ENCODE measurements around the gene PDZD2.
A peak's percentile ranks its signal among the peaks of the same experiment; 100 is the strongest.
"Not testable (repeated sequence)": the region's sequence is repeated elsewhere in the genome, so short reads cannot be mapped to it uniquely, and the experiment has no call there.

Gene PDZD2

GRCh38 chr5:31638748-31639418 is at the start of gene PDZD2:
Gene PDZD2, plus strand, starts transcription at chr5:31639131.
- DNase-seq = peak; percentile 63

- no peak for DNase-seq
Observed at GRCh38 chr5:31593665-31594064, 45.3 kb upstream of the PDZD2 start.

GRCh38 chr5:31596354-31596753 is 42.6 kb upstream of the PDZD2 start:
- DNase-seq = no peak

GRCh38 chr5:31598640-31599611 is 40.0 kb upstream of the PDZD2 start:
- no peak for DNase-seq

- DNase-seq = not testable (repeated sequence)
Observed at GRCh38 chr5:31602305-31602704, 36.6 kb upstream of the PDZD2 start.

- no peak for DNase-seq
Observed at GRCh38 chr5:31604240-31604639, 34.7 kb upstream of the PDZD2 start.

- no peak for DNase-seq
Observed at GRCh38 chr5:31604644-31605043, 34.3 kb upstream of the PDZD2 start.

- DNase-seq = no peak
Observed at GRCh38 chr5:31605920-31606319, 33.0 kb upstream of the PDZD2 start.

- no peak for DNase-seq
Observed at GRCh38 chr5:31607546-31607945, 31.4 kb upstream of the PDZD2 start.

- DNase-seq = no peak
Observed at GRCh38 chr5:31611002-31611401, 27.9 kb upstream of the PDZD2 start.

GRCh38 chr5:31613651-31614050 is 25.3 kb upstream of the PDZD2 start:
- DNase-seq = no peak

GRCh38 chr5:31614151-31615020 is 24.5 kb upstream of the PDZD2 start:
- no peak for DNase-seq

- no peak for DNase-seq
Observed at GRCh38 chr5:31617867-31618266, 21.1 kb upstream of the PDZD2 start.

- no peak for DNase-seq
Observed at GRCh38 chr5:31620026-31620425, 18.9 kb upstream of the PDZD2 start.

- DNase-seq = no peak
Observed at GRCh38 chr5:31623249-31623648, 15.7 kb upstream of the PDZD2 start.

GRCh38 chr5:31625394-31625793 is 13.5 kb upstream of the PDZD2 start:
- DNase-seq = no peak

- DNase-seq = no peak
Observed at GRCh38 chr5:31626156-31626555, 12.8 kb upstream of the PDZD2 start.

- DNase-seq = no peak
Observed at GRCh38 chr5:31626604-31627234, 12.2 kb upstream of the PDZD2 start.

GRCh38 chr5:31630931-31631330 is 8.0 kb upstream of the PDZD2 start:
- DNase-seq = no peak

GRCh38 chr5:31632460-31632859 is 6.5 kb upstream of the PDZD2 start:
- no peak for DNase-seq

GRCh38 chr5:31635446-31635845 is 3.5 kb upstream of the PDZD2 start:
- DNase-seq = no peak

- no peak for DNase-seq
Observed at GRCh38 chr5:31637851-31638250, 1.1 kb upstream of the PDZD2 start.

GRCh38 chr5:31638345-31638744 is 586 bp upstream of the PDZD2 start:
- DNase-seq = no peak
